ENCODE results near the gene TBC1D25.
"Not testable (repeated sequence)": the region's sequence is repeated elsewhere in the genome, so short reads cannot be mapped to it uniquely, and the experiment has no call there.

Gene TBC1D25

DNA sequence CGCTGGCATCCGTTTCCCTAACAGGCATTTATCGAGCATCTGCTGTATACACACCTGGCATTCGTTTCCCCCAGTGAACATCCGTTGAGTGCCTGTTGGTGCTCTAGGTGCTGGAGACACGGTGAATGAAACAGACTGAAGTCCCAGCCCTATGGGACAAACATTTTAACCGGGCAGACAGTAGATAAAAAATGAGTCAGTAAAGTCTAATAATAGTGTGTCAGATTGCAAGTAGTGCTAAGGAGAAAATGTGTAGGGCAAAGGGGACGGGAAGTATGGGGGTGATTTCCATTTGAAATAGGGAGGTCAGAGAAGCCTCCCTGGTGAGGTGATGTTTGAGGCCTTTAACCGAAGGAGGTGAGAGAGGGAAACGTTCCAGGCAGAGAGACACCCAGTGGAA lies 23.2 kb upstream of the TBC1D25 start:
- no peak for DNase-seq

DNA sequence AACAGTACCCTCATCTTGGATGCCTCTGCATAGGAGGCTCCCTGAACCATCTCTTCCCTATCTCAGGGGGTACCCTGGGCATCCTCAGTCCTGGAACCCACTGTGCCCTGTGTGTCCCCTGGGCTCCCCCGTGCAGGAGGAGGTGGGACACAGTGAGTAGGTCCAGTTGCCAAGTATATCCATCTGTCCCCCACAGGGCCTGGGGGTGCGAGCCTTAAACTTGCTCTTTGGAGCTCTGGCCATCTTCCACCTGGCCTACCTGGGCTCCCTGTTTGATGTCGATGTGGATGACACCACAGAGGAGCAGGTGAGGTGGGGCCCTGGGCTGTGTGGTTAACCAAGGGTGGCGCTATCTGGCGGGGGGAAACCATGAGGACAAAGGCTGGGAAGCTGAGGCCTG lies 22.5 kb upstream of the TBC1D25 start:
- no peak for DNase-seq

DNA sequence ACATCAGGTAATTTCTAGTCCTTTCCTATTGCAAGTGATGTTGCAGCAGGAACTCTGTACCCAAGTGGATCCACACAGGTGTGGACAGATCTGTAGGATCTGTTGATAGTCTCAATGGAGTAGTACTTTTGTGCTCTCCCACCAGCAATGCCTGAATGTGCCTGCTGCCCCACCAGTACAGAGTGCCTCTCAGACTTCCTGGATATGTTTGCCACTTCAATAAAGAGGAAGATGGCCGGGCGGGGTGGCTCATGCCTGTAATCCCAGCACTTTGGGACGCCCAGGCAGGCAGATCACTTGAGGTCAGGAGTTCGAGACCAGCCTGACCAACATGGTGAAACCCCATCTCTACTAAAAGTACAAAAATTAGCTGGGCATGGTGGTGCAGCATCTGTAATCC lies 20.0 kb upstream of the TBC1D25 start:
- not testable (repeated sequence) for DNase-seq

DNA sequence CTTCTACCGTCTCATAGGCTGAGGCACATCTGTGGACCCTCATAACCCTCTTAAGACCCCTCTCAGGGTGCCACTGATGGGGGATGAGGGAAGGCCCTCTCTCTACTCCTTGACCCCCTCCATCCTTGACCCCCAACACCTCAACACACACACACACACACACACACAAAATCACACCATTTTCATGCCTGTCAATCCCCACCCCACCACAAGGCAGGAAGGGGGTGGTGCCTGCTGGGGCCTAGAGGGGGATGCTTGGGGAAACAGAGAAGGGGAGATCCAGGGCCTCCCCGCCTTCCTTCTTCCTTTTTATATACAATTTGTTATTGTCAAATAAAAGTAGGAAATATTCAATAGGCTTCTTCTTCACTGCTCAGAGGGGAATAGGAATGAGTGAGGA lies 19.1 kb upstream of the TBC1D25 start:
- no peak for DNase-seq

DNA sequence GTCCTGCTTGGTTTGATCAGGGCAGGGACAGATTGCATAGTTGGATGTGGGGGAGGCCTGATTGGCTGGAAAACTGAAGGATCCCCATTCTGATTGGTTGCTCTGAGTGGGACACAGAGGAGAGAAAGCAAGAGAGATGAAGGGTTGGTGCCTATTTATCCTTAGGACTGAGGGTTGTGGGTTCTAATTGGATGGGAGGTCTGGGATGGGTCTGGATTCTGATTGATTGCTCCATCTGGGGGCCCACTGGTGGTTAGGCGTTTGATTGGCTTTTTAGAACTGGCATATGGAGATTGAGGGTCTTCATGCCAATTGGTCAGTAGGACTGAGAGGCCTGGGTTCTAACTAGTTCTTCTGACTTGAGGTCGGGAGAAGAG lies 18.6 kb upstream of the TBC1D25 start:
- no peak for DNase-seq

DNA sequence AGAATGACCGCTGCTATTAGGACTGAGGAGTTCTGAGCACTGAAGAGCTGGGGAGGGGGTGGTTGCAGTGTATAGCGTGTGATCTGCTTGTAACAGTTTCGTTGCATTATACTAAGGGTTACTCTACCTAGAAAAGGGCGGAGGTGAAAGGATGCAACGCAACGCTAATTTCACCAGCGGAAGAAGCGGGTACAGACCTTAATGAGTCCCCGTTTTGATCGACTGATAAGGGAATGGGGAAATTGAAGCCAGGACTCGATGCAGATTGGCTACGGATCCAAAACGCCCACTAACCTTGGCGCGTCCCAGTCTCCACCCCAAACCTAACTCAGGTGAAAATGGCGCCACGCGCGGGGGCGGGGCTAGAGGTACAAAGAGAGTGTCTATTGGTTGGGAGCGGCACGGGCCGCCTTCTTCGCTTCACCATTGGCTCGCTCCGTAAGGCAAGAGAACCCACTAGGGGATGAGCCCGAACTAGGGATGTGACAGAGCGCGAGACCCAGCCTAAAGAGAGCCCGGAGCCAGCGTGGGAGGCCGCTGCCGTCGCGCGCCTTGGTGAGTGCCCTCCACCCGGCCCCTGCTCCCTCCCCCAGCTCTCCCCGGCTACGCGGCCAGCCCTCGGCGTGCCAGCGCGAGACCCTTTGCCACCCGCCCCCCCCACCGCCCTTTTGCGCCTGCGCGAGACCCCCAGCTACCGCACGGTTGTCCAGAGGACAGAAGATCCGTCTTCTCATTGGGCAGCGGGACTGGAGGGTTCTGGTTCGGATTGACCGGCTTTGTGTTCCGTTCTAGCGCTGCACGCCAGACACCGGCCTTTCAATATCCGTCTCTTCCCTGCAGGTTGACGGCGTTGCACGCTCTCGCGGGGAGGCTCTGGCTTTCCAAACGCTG lies 17.9 kb upstream of the TBC1D25 start, which contains the start of gene EBP:
Gene EBP, plus strand, starts transcription at position 456 of the 891 bp plus-strand sequence. CDS start 1,964 bp downstream, outside the sequence.
- DNase-seq, result peak; percentile 87

DNA sequence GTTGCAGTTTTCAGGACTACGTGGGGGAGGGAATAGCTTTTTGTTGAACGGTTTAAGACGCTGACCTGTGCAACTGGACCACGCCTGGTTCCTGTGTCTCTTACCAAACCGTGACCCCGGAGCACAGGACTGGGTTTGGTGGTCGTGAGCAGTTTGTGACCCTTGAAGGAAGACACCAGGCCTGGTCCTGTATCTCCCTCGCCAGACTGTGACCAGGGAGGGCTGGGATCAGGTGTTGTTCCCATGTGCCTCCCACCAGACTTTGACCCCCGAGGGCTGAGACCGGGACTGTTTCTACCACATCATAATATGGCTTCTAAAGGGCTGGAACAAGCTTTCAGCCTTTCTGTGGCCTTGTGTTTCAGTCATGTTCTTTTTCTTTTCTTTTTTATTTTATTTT lies 17.2 kb upstream of the TBC1D25 start:
- no peak for DNase-seq

DNA sequence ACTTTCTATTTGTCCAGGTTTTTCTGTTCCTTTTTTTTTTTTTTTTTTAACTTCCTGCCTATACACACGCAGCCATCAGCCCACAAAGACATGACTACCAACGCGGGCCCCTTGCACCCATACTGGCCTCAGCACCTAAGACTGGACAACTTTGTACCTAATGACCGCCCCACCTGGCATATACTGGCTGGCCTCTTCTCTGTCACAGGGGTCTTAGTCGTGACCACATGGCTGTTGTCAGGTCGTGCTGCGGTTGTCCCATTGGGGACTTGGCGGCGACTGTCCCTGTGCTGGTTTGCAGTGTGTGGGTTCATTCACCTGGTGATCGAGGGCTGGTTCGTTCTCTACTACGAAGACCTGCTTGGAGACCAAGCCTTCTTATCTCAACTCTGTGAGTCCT lies 15.8 kb upstream of the TBC1D25 start:
- peak; percentile 13 for DNase-seq

DNA sequence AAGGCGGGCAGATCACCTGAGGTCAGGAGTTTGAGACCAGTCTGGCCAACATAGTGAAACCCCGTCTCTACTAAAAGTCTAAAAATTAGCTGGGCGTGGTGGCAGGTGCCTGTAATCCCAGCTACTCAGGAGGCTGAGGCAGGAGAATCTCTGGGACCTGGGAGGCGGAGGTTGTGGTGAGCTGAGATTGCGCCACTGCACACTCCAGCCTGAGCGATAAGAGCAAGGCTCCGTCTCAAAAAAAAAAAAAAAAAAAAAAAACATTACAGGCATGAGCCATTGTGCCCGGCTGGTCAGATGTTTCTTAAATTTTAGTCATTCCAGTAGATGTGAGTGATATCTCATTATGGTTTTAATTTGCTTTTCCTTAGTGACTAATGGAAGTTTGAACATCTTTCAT lies 13.7 kb upstream of the TBC1D25 start:
- DNase-seq, result not testable (repeated sequence)

DNA sequence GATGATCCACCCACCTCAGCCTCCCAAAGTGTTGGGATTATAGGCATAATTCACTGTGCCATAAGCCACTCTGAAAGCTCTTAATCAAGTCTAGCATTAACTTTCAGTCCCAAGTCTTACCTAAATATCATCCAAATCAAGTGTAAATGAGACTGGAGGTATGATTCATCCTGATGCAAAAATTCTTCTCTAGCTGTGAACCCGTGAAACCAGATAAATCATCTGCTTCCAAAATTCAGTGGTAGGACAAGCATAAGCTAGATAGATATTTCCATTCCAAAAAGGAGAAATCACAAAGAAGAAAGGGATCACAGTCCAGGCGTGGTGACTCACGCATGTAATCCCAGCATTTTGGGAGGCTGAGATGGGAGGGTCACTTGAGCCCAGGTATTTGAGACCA lies 8.8 kb upstream of the TBC1D25 start:
- no peak for DNase-seq

DNA sequence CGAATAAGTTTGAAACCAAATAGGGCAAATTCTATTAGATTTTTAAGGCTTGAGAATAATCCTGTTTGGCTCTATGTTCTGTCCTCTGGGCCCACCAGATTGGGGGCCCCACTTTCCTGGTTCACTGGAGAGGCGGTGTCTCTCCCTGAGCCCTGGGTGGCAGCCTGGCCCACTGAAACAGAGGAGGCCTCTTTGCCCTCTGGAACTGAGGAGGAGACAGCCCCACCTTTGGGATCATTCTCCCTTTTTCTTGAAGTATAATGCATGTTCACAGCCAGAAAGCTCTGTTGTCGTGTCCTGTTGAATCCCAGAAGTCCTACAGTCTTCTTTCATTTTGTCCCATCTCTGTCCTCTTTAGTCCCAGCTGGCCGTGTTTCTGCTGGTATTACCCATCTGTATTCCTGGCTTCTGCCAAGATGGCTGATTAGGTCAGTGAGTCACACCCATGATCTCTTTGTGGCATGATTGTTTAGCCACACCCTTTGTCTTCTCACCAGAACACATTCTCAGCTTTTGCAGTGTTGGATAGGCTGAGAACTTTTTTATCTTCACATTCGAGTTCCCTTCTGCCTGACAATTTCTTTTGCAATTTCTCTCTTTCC lies 8.1 kb upstream of the TBC1D25 start:
- peak; percentile 72 for DNase-seq

DNA sequence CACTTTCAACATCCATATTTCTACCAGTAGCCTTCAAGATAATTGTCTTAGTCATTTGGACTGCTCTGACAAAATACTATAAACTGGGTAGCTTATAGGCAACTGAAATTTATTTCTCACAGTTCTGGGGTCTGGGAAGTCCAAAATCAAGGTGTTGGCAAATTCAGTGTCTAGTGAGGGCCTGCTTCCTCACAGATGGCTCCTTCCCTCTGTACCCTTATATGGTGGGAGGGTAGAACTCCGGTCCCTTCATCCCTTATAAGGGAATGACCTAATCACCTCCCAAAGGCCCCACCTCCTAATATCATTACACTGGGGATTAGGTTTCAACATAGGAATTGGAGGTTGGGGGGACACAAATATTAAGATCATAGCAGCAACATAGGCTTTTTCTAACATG lies 7.4 kb upstream of the TBC1D25 start:
- peak; percentile 53 for DNase-seq

DNA sequence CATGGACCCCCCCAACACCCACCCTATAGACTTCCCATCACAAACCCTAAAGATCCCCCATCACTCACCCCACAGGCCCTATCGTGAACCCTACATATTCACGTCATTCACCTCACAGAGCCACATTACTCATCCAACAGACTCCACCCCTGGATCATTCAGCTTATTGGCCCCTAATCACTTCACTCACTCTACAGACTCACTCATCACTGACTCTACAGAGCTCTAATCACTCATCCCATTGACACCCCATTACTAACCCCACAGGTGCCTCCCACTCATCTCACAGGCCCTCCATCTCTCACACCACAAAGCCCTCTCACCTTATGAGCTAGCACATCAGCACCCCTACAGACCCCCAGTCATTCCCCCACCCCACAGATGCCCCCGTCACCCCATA lies 6.3 kb upstream of the TBC1D25 start:
- no peak for DNase-seq

DNA sequence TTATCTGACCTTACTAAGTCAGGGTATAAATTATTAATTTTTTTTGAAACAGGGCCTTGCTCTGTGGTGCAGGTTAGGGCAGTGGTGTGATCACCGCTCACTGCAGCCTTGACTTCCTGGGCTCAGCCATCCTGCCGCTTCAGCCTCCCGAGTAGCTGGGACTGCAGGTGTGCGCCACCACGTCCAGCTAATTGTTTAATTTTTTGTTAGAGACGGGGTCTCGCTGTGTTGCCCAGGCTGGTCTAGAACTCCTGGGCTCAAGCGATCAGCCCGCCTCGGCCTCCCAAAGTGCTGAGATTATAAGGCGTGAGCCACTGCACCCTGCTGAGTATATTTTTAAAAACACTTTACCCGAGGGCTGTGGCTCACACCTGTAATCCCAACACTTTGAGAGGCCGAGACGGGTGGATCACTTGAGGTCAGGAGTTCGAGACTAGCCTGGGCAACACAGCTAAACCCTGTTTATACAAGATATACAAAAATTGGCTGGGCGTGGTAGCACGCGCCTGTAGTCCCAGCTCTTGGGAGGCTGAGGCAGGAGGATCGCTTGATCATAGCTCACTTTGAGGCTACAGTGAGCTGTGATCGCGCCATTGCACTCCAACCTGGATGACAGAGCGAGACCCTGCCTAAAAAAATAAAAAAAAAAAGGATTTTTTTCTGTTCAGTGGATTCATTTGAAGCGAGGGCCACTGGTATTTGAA lies 721 bp upstream of the TBC1D25 start:
- DNase-seq, result no peak

DNA sequence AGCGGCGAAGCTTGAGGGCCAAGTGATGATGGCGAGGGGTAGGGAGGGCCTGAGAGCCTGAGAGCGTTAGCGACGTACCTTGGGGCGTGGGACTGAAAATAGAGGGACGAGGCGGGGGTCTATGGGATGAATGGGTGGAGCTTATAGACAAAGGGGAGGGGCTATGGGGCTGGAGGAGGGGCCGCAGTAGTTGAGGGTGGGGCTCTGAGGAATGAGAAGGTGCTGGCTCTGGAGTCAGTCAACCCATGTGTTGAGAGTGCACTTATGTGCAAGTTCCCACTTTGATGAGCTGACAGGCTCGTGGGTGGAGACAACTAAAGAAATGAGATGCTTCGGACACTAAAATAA lies 488 bp downstream of the TBC1D25 start:
- peak; percentile 52 for DNase-seq

DNA sequence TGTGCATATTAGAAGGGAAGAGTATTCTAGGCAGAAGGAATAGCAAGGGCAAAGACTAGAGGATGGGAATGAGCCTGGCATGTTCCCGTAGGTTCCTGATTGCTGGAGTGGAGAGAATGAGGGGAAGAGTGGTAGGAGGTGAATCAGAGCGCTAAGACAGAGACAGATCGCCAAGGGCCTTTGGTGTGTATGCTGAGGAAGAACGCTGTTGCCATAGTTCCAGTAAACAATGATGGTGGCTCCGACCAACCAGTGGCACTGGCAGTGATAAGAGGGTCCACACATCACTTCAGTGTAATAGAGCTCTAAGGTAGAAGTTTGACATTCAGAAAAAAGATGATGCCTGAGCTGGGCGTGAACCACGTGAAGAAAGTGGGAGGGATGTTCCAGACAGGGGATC lies 966 bp downstream of the TBC1D25 start:
- DNase-seq, result no peak

DNA sequence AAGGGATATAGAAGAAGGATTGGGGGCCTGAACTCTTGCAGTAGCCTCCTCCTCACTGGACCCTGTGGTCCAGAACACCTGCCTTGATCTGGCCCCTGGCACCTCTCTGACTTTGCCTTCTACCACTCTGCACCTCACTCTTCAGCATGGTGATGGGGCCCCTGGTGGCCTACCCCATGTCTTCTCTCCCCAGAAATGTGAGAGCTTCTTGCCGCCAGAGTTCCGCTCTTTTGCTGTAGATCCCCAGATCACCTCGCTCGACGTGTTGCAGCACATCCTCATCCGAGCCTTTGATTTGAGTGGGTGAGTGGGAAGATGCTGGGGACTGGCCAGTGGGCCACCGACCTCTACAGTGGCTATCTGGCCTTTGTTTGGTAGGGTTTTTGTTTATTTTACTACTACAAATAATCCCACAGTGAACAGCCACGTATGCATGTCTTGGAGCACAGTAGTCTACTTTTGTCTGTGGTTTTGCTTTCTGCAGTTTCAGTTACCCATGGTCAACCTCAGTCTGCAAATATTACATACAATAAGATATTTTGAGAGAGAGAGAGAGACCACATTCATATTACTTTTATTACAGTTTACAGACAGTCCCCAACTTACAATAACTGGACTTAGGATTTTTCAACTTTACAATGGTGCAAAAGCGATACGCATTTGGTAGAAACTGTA lies 1.8 kb downstream of the TBC1D25 start:
- no peak for DNase-seq

DNA sequence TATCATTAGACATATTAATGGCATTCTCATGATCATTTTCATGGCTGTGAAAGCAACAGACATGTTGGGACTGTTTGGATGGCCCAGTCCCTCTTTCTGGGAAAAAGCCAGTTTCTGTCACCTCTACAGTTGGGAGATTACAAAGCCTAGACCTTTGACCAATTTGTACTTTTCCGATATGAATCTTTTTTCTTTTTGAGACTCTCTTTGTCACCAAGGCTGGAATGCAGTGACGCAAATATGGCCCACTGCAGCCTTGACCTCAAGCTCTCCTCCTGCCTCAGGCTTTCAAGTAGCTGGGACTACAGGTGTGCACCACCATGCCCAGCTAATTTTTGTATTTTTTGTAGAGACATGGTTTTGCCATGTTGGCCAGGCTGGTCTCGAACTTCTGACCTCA lies 9.4 kb downstream of the TBC1D25 start:
- no peak for DNase-seq

DNA sequence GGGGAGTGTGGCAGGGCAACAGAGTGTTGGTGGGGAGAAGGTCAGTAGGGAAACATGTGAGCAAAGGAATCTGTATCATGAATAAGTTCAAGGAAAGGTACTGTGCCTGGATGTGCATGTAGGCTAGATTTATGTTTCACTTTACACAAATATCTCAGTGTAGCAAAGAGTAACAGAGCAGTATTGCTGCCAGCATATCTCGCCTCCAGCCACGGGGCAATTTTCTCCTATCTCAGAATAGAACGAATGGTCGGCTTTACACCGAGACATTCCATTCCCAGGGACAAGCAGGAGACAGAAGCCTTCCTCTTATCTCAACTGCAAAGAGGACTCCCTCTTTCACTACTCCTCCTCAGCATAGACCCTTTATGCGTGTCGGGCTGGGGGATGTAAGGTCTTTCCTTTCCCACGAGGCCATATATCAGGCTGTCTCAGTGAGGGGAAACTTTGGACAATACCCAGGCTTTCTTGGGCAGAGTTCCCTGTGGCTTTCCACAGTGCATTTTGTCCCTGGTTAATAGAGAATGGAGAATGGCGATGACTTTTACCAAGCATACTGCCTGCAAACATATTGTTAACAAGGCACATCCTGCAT lies 16.3 kb downstream of the TBC1D25 start:
- DNase-seq, result not testable (repeated sequence)

DNA sequence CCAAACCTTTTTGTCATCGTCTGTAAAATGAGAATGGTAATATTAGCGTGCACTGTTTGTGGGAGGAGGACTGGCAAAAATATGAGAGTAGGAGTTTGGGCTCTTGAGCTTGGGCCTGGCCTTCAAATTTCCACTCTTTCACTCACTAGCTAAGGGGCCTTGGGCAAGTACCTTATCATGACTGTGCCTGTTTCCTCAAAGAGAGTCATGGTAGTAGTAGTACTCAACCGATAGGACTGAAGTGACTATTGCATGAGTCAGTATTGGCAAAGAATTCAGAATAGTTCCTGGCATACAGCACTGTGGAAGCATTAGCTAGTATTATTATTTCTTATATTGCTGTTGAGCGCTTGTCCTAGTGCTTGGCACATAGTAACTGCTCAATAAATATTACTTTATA lies 18.8 kb downstream of the TBC1D25 start:
- DNase-seq, result peak; percentile 53

DNA sequence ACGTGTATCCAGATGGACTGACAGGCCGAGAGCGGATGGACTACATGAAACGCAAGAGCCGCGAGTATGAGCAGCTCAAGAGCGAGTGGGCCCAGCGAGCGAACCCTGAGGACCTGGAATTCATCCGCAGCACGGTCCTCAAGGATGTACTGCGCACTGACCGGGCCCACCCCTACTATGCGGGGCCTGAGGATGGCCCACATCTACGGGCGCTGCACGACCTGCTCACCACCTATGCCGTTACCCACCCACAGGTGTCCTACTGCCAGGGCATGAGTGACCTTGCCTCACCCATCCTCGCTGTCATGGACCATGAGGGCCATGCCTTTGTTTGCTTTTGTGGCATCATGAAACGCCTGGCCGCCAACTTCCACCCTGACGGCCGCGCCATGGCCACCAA lies 20.1 kb downstream of the TBC1D25 start:
- DNase-seq, result no peak

DNA sequence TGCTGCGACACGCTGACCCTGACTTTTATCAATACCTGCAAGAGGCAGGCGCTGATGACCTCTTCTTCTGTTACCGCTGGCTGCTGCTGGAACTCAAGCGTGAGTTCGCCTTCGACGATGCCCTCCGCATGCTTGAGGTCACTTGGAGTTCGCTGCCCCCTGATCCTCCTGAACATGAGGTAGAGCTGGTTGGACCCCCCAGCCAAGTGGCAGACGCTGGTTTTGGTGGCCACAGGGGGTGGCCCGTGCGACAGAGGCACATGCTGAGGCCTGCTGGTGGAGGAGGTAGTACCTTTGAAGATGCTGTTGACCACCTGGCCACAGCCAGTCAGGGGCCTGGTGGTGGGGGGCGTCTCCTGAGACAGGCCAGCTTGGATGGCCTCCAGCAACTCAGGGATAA lies 20.5 kb downstream of the TBC1D25 start:
- DNase-seq, result no peak

DNA sequence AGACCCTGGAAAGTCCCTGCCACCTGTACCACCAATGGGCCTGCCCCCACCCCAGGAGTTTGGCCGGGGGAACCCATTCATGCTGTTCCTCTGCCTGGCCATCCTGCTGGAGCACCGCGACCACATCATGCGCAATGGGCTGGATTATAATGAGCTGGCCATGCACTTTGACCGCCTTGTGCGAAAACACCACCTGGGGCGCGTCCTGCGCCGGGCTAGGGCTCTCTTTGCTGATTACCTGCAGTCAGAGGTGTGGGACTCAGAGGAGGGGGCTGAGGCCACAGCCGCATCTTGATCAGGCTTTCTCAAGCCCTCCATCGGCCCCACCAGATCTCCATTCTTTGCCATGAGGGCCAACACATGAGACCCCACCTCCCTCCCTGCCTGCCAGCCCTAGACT lies 21.2 kb downstream of the TBC1D25 start:
- no peak for DNase-seq

Measured in inflammatory macrophage treated with lipopolysaccharide for 4 hours (primary cell).